Endothelial cell (in vitro differentiated cells): ENCODE measurements around the gene SLC35B2. TPM values are rescaled to one million over a fixed set of nuclear protein-coding genes. Genes with fewer than 3 reads are reported as not detected.
A peak's percentile ranks its signal among the peaks of the same experiment; 100 is the strongest.

Source experiments
- DNase-seq: peaks from one replicate; pipeline ENCODE4 v3.0.0; 2021; ENCODE audit warnings: low spot score
- H3K27ac Mint-ChIP-seq: one replicate; pipeline ENCODE4 v1.8.0; 2021; ENCODE audit warnings: mixed read lengths, inconsistent platforms; ENCODE audit not compliant: unreplicated experiment
- H3K27me3 Mint-ChIP-seq: one replicate; pipeline ENCODE4 v1.8.0; 2021; ENCODE audit warnings: mild to moderate bottlenecking, moderate library complexity, mixed read lengths, inconsistent platforms; ENCODE audit not compliant: unreplicated experiment
- H3K36me3 Mint-ChIP-seq: one replicate; pipeline ENCODE4 v1.8.0; 2021; ENCODE audit warnings: mild to moderate bottlenecking, low read depth, mixed read lengths, inconsistent platforms; ENCODE audit not compliant: unreplicated experiment
- H3K4me1 Mint-ChIP-seq: one replicate; pipeline ENCODE4 v1.8.0; 2021; ENCODE audit warnings: mild to moderate bottlenecking, mixed read lengths, inconsistent platforms; ENCODE audit not compliant: unreplicated experiment
- H3K4me3 Mint-ChIP-seq: one replicate; pipeline ENCODE4 v1.8.0; 2021; ENCODE audit warnings: mild to moderate bottlenecking, mixed read lengths, inconsistent platforms; ENCODE audit not compliant: unreplicated experiment
- H3K9me3 Mint-ChIP-seq: one replicate; pipeline ENCODE4 v1.8.0; 2021; ENCODE audit warnings: mixed read lengths, inconsistent platforms; ENCODE audit not compliant: unreplicated experiment
- total RNA-seq: library from RNA; stranded (reverse); fragmentation: NEBNext Ultra II Directional; extraction: Animal tissue kit (Norgen Biotek cat#: 25700); gene quantifications from one replicate; pipeline ENCODE4 v1.2.1, GENCODE V29; 2021; ENCODE audit not compliant: unreplicated experiment
- TF ChIP-seq, protein P1 (sequence below): fragments of 200-600 bp; sonication (generic); IDR thresholded peaks from one replicate; pipeline ENCODE4 v1.5.0; 2021; ENCODE audit warnings: antibody characterized with exemption; ENCODE audit not compliant: unreplicated experiment

The SLC35B2 gene
- total RNA-seq, 1 donor from 2014 or later, result 31.8 TPM

DNA sequence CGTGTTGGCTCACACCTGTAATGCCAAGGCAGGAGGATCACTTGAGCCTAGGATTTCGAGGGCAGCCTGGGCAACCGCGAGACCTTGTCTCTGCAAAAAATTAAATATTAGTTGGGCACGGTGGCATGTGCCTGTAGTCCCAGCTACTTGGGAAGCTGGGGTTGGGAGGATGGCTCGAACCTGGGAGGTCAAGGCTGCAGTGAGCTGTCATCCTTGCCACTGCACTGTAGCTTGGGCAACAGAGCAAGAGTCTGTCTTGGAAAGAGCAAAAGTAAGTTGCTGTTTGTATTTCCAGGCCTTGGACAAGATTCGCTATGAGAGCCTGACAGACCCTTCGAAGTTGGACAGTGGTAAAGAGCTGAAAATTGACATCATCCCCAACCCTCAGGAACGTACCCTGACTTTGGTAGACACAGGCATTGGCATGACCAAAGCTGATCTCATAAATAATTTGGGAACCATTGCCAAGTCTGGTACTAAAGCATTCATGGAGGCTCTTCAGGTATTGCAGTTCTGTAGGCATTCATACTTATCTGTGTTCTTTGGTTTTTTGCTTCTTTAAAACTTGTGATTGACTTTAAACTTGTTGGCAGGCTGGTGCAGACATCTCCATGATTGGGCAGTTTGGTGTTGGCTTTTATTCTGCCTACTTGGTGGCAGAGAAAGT, 8.1 kb downstream of the SLC35B2 start:
- DNase-seq, result no peak
- H3K27me3 Mint-ChIP-seq, result peaks cover 12% of the 10 kb centered on the region
- peaks cover 38% of the 10 kb centered on the region for H3K4me1 Mint-ChIP-seq
- peak overlapping the region; percentile 65 for H3K27ac Mint-ChIP-seq
- H3K36me3 Mint-ChIP-seq, result peaks cover 66% of the 10 kb centered on the region
- TF ChIP-seq, protein P1, sequence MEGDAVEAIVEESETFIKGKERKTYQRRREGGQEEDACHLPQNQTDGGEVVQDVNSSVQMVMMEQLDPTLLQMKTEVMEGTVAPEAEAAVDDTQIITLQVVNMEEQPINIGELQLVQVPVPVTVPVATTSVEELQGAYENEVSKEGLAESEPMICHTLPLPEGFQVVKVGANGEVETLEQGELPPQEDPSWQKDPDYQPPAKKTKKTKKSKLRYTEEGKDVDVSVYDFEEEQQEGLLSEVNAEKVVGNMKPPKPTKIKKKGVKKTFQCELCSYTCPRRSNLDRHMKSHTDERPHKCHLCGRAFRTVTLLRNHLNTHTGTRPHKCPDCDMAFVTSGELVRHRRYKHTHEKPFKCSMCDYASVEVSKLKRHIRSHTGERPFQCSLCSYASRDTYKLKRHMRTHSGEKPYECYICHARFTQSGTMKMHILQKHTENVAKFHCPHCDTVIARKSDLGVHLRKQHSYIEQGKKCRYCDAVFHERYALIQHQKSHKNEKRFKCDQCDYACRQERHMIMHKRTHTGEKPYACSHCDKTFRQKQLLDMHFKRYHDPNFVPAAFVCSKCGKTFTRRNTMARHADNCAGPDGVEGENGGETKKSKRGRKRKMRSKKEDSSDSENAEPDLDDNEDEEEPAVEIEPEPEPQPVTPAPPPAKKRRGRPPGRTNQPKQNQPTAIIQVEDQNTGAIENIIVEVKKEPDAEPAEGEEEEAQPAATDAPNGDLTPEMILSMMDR, result no peak
- H3K4me3 Mint-ChIP-seq, result peak overlapping the region; percentile 99
- H3K9me3 Mint-ChIP-seq, result no peaks in the 10 kb centered on the region

DNA sequence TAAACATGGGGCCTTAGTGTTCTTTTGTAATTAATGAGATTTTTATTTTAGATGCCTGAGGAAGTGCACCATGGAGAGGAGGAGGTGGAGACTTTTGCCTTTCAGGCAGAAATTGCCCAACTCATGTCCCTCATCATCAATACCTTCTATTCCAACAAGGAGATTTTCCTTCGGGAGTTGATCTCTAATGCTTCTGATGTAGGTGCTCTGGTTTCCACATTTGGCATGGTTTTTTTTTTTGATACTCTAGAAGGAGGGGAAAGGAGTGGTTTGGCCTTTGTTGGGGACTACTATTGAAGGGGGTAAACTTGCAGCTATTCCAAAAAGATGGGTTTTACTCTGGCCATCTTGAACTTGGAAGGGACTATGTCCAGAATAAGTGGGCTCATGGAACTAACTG, 8.7 kb downstream of the SLC35B2 start:
- Mint-ChIP-seq H3K27ac (peak overlapping the region; percentile 65), H3K9me3 (no peaks in the 10 kb centered on the region), H3K36me3 (peaks cover 60% of the 10 kb centered on the region), H3K4me1 (peaks cover 38% of the 10 kb centered on the region), H3K27me3 (peaks cover 12% of the 10 kb centered on the region), H3K4me3 (peak overlapping the region; percentile 99)
- TF ChIP-seq, protein P1, result no peak
- no peak for DNase-seq

DNA sequence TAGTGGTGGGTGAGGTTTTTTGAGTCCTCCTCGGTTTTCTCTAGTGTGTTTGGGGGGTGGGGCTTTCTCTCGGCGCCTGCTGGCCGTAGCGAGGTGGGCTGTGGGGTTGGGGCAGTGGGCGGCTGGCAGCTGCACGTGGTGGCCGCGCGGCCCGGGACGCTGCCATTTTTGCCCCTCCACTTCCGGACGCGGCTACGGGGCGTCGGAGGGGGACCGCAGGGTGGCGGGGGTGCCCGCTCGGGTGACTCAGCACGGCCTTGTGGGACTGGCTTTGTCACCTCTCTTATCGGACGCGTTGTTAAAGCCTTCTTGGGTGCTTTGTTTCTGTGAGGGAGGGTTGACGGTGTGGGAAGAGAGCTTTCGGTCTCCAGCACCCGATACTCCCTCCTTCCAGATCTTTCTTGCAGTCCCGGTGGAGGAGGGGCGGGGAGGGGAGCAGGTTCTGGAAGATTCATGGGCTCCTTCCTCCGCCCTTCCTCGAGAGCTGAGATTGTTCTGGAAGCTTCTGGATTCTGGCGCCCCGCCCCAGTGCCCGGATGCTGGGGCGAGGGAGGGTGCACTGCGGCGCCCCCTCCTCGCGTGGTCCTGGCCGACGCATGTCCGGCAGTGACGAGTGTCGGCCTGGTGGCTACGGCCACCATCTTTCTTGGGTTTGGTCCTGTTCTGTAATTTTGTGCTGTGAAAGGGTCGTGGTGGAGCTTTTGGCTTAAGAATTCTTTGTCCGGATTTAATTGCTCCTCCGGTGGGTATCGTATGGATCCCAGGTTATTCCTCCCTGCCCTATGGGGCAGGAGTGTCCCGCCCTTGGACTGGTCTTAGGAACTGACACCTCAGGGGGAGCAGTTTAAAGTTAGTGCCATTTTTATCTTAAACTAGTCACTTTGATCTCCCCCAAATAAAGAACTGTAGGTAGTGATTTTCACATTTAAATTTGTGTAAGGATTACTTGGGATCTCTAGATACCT, 9.7 kb downstream of the SLC35B2 start:
- Mint-ChIP-seq H3K27ac (peak overlapping the region; percentile 98), H3K27me3 (peaks cover 12% of the 10 kb centered on the region), H3K9me3 (no peaks in the 10 kb centered on the region), H3K36me3 (peaks cover 50% of the 10 kb centered on the region), H3K4me1 (peaks cover 35% of the 10 kb centered on the region), H3K4me3 (peak overlapping the region; percentile 99)
- DNase-seq, result peak; percentile 74
- TF ChIP-seq, protein P1, result no peak

DNA sequence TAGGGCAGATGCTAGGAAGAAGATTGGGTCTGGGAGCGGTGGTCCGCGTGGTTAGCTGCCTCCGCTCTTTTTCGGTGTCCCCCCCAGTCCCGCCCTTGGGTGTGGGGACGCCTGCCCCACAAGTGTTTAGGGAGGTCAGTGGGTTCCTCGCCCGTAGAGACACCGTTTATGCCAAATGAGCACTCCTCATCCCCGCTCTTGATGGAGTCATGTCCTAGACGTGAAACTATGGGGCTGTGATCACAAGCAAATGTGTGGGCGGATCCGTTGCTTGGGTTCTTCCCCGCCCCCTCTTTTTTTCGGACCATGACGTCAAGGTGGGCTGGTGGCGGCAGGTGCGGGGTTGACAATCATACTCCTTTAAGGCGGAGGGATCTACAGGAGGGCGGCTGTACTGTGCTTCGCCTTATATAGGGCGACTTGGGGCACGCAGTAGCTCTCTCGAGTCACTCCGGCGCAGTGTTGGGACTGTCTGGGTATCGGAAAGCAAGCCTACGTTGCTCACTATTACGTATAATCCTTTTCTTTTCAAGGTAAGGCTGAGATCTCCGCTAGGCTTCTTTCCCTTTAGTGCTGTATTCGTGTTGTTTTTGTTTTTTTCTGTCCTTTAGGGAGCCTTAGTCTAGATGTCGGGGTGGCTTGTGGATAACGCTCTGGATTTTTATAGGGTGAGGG, 10.5 kb downstream of the SLC35B2 start, which contains the start of gene HSP90AB1:
HSP90AB1 (plus strand) TSS at position 439 of the 675 bp plus-strand sequence. CDS start 1,529 bp downstream, outside the sequence.
- TF ChIP-seq, protein P1, result no peak
- DNase-seq, result peak; percentile 90
- peaks cover 12% of the 10 kb centered on the region for H3K27me3 Mint-ChIP-seq
- H3K36me3 Mint-ChIP-seq, result peaks cover 43% of the 10 kb centered on the region
- H3K4me3 Mint-ChIP-seq, result peak within 1 kb of the TSS; percentile 99
- H3K4me1 Mint-ChIP-seq, result peaks cover 35% of the 10 kb centered on the region
- H3K27ac Mint-ChIP-seq, result peak within 1 kb of the TSS; percentile 98
- no peaks in the 10 kb centered on the region for H3K9me3 Mint-ChIP-seq
